Right lobe of liver (tissue), 6 donors: ENCODE results near the gene SLC44A2. TPM values are rescaled to one million over a fixed set of nuclear protein-coding genes. Genes with fewer than 3 reads are reported as not detected.
A peak's percentile ranks its signal among the peaks of the same experiment; 100 is the strongest.

ENCODE experiments used
- ATAC-seq, 4 donors: fragments of 200-7000 bp; cut with Tn5 transposase; one replicate each; pipeline ENCODE4 v1.9.1; 2020; ENCODE audit warnings: mild to moderate bottlenecking in 4 of 4, moderate library complexity in 4 of 4
- DNase-seq, 3 donors: peaks; one replicate each; pipeline ENCODE4 v3.0.0-alpha.2; 2020
- H3K27ac ChIP-seq, 3 donors: fragments of 200-600 bp; one replicate each; pipeline ENCODE4 v1.8.0; 2022
- H3K27me3 ChIP-seq, 2 donors: fragments of 200-600 bp; one replicate each; pipeline ENCODE4 v1.8.0; 2022
- H3K36me3 ChIP-seq, 4 donors: fragments of 200-600 bp; sonication (generic) in 1 of 4; one replicate each; pipeline versions ENCODE4 v1.5.1 to v1.8.0; 2017 to 2022; ENCODE audit warnings: control low read depth in 1 of 4
- H3K4me1 ChIP-seq, 4 donors: fragments of 200-600 bp; sonication (generic) in 1 of 4; one replicate each; pipeline versions ENCODE4 v1.5.1 to v1.8.0; 2017 to 2022; ENCODE audit warnings: control low read depth in 1 of 4
- H3K4me3 ChIP-seq, 3 donors: fragments of 200-600 bp; one replicate each; pipeline ENCODE4 v1.8.0; 2022
- H3K9me3 ChIP-seq, 4 donors: fragments of 200-600 bp; sonication (generic) in 1 of 4; one replicate each; pipeline versions ENCODE4 v1.5.1 to v1.8.0; 2017 to 2022; ENCODE audit warnings: control low read depth in 1 of 4
- POLR2A ChIP-seq: fragments of 450-650 bp; IDR thresholded peaks from one replicate; pipeline ENCODE4 v1.6.1; 2017; ENCODE audit warnings: antibody characterized with exemption, mild to moderate bottlenecking
- WGBS: methylation state at CpG from one replicate; pipeline ENCODE4 v1.1.6; 2018; ENCODE audit warnings: low coverage, low lambda C conversion rate; ENCODE audit not compliant: insufficient coverage; ENCODE audit errors: missing lambda C conversion rate; 5-methylcytosine and 5-hydroxymethylcytosine counted together
- intact Hi-C, 2 donors: fragments of 100-400 bp; cut with DNase I; formaldehyde crosslinking; loops; one replicate each; pipeline versions ENCODE4 v1.11.2 to v1.14.1; 2022
- total RNA-seq, 6 experiments: library from RNA; depleted of rRNA in 2 of 6; stranded (reverse); fragments of >200 nt in 2 of 6; fragmentation: NEBNext Ultra II Directional in 3 of 6; extraction: Animal tissue kit (Norgen Biotek cat#: 25700) in 3 of 6; gene quantifications; one replicate each; pipeline versions ENCODE4 v1.1.0 to v1.2.4, GENCODE V29; 2016 to 2023
- TF ChIP-seq, protein P1 (sequence below), 4 donors: fragments of 200-600 bp in 3 of 4; fragments of 450-650 bp in 1 of 4; IDR thresholded peaks; one replicate each; pipeline versions ENCODE4 v1.5.1 to v1.8.0; 2016 to 2022; ENCODE audit warnings: antibody characterized with exemption in 4 of 4, mild to moderate bottlenecking in 2 of 4
- donor health status: DM: no; HTN: yes; CAD: no.
- donor health status: DM: no; HTN: no; CAD: no.
- donor health status: DM: no; HTN: no; CAD: no.
- donor health status: DM: no; HTN: yes; CAD: no.
- donor health status: DM: no; HTN: yes; CAD: no.

SLC44A2 gene
- total RNA-seq, 6 experiments from 2014 or later: 11.7 to 18.5 (median 15.6) TPM

DNA sequence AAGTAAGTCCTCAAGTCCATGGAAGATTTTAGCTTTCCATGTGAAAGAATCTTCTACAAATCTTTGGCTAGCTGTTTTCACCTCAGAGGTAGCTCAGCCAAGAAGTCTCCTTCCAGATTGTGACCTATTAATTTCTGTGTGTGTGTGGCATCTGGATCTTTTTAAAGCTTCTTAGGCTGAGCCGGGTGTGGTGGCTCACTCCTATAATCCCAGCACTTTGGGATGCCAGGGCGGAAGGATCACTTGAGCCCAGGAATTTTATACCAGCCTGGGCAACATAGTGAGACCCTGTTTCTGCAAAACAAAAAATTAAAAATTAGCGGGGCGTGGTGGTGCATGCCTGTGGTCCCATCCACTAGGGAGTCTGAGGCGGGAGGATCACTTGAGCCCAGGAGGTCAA is 13.4 kb upstream of the SLC44A2 start:
- TF ChIP-seq, protein P1, sequence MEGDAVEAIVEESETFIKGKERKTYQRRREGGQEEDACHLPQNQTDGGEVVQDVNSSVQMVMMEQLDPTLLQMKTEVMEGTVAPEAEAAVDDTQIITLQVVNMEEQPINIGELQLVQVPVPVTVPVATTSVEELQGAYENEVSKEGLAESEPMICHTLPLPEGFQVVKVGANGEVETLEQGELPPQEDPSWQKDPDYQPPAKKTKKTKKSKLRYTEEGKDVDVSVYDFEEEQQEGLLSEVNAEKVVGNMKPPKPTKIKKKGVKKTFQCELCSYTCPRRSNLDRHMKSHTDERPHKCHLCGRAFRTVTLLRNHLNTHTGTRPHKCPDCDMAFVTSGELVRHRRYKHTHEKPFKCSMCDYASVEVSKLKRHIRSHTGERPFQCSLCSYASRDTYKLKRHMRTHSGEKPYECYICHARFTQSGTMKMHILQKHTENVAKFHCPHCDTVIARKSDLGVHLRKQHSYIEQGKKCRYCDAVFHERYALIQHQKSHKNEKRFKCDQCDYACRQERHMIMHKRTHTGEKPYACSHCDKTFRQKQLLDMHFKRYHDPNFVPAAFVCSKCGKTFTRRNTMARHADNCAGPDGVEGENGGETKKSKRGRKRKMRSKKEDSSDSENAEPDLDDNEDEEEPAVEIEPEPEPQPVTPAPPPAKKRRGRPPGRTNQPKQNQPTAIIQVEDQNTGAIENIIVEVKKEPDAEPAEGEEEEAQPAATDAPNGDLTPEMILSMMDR (IDR thresholded peaks at IDR 0.05): no peak
- TF ChIP-seq POLR2A: no peak
- no peak overlapping the region for H3K4me3 ChIP-seq
- no peak for ATAC-seq
- intact Hi-C loops: no loop called here
- H3K4me1 ChIP-seq: no peaks in the 10 kb centered on the region
- no peaks in the 10 kb centered on the region for H3K9me3 ChIP-seq
- H3K36me3 ChIP-seq: no peaks in the 10 kb centered on the region
- DNase-seq: no peak
- H3K27ac ChIP-seq: no peak overlapping the region
- 95% methylated on average over 4 of the region's 5 CpGs for whole genome bisulfite sequencing
- H3K27me3 ChIP-seq: no peaks in the 10 kb centered on the region

DNA sequence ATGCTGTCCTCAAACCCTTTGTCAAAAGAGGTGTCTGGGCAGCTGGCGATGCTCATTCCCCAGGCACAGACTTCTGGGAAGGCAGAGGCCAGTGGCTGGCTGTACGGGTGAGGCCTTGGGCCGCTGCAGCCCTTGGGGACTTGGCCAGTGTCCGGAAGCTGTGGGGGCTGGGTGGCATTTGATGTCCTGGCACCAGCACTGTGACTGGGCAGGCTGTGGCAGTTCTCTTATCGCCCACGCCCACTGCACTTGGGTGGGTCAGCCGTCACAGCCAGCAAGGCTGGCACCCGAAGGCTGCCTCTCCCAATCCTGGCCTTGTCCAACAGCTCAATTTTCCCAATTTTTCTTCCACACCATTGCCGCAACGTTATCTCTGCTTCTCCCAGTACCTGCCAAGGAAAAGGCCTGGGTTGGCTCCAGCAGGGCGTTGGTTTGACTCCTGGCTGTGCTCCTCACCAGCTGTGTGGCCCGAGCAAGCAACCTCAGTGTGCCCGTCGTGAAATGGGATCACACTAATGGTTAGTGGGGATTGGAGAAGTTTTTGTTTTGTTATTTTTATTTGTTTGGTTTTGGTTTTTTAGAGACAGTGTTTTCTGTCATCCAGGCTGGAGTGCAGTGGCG is 12.7 kb upstream of the SLC44A2 start:
- 60% methylated on average over 7 of the region's 15 CpGs for WGBS
- Histone ChIP-seq H3K27ac (no peak overlapping the region), H3K4me1 (no peaks in the 10 kb centered on the region)

GRCh38 chr19:10615429-10616023 is 9.8 kb upstream of the SLC44A2 start:
- no peak overlapping the region for H3K27ac ChIP-seq
- 61% methylated on average over 3 of the region's 14 CpGs for WGBS
- DNase-seq: no peak

More for the DNA sequence above, 12.7 kb upstream of the SLC44A2 start:
- ATAC-seq: peak; percentile 28 to 80 (median 50)
- TF ChIP-seq, protein P1 (IDR thresholded peaks at IDR 0.05): no peak
- TF ChIP-seq POLR2A: no peak
- no peak overlapping the region for H3K4me3 ChIP-seq
- peak in 1 of 3 donors; percentile 59 for DNase-seq
- H3K9me3 ChIP-seq: no peaks in the 10 kb centered on the region
- no peaks in the 10 kb centered on the region for H3K36me3 ChIP-seq
- intact Hi-C loops: no loop called here
- H3K27me3 ChIP-seq: no peaks in the 10 kb centered on the region

GRCh38 chr19:10617409-10618121 is 7.8 kb upstream of the SLC44A2 start:
- H3K4me1 ChIP-seq: no peaks in the 10 kb centered on the region
- no peaks in the 10 kb centered on the region for H3K36me3 ChIP-seq
- DNase-seq (no peak), ATAC-seq (peak in 3 of 4 donors; percentile 19 to 36 (median 31))
- no peak overlapping the region for H3K27ac ChIP-seq
- intact Hi-C loops: no loop called here
- no peaks in the 10 kb centered on the region for H3K9me3 ChIP-seq
- H3K4me3 ChIP-seq: no peak overlapping the region
- TF ChIP-seq, protein P1 (IDR thresholded peaks at IDR 0.05): no peak
- no peak for TF ChIP-seq POLR2A
- H3K27me3 ChIP-seq: no peaks in the 10 kb centered on the region
- 76% methylated on average over 10 of the region's 15 CpGs for WGBS

More at GRCh38 chr19:10615429-10616023, 9.8 kb upstream of the SLC44A2 start:
- TF ChIP-seq, protein P1 (IDR thresholded peaks at IDR 0.05): no peak
- TF ChIP-seq POLR2A: no peak
- Histone ChIP-seq H3K36me3 (no peaks in the 10 kb centered on the region), H3K4me3 (no peak overlapping the region), H3K4me1 (no peaks in the 10 kb centered on the region), H3K9me3 (no peaks in the 10 kb centered on the region), H3K27me3 (no peaks in the 10 kb centered on the region)
- intact Hi-C loops: no loop called here
- peak in 3 of 4 donors; percentile 32 to 61 (median 55) for ATAC-seq
